Lower leg skin (tissue), 3 donors: ENCODE results near the gene JPH4.

Experiments used
- CTCF ChIP-seq, 3 donors: fragments of 450-650 bp; IDR thresholded peaks; one replicate each; pipeline ENCODE4 v1.5.1; 2016; ENCODE audit warnings: antibody characterized with exemption in 3 of 3, mild to moderate bottlenecking in 3 of 3, moderate library complexity in 2 of 3
- POLR2A ChIP-seq, 2 donors: fragments of 450-650 bp; IDR thresholded peaks; one replicate each; pipeline ENCODE4 v1.6.1; 2016 to 2017; ENCODE audit warnings: antibody characterized with exemption in 2 of 2, mild to moderate bottlenecking in 1 of 2, moderate library complexity in 1 of 2

- TF ChIP-seq POLR2A (IDR thresholded peaks at IDR 0.05) (no peak), CTCF (IDR thresholded peaks at IDR 0.05) (no peak)
These were observed 56.6 kb downstream of the JPH4 start for GRCh38 chr14:23521785-23522640.
